Upper lobe of left lung (tissue), 4 donors: ENCODE data around the gene KIAA1217.

Experiments used
- CTCF ChIP-seq, 6 experiments: fragments of 450-650 bp in 4 of 6; fragments of 200-600 bp in 2 of 6; sonication (generic) in 2 of 6; IDR thresholded peaks; one replicate each; pipeline ENCODE4 v1.5.1; 2016 to 2019; ENCODE audit warnings: antibody characterized with exemption in 6 of 6
- EP300 ChIP-seq, 4 donors: sonication (generic); formaldehyde crosslinking; IDR thresholded peaks; one replicate each; pipeline ENCODE4 v1.5.1; 2017; ENCODE audit warnings: antibody characterized with exemption in 4 of 4, control low read depth in 2 of 4
- POLR2A ChIP-seq, 4 donors: fragments of 450-650 bp; IDR thresholded peaks; one replicate each; pipeline ENCODE4 v1.5.1; 2016 to 2017; ENCODE audit warnings: antibody characterized with exemption in 4 of 4, mild to moderate bottlenecking in 2 of 4
- POLR2AphosphoS5 ChIP-seq, 2 donors: sonication (generic); formaldehyde crosslinking; IDR thresholded peaks; one replicate each; pipeline ENCODE4 v1.5.1; 2017; ENCODE audit warnings: antibody characterized with exemption in 2 of 2

GRCh38 chr10:24223341-24223740 lies 14.4 kb downstream of the KIAA1217 start:
- TF ChIP-seq EP300 (IDR thresholded peaks at IDR 0.05) = no peak
- no peak for TF ChIP-seq CTCF (IDR thresholded peaks at IDR 0.05)
- no peak for TF ChIP-seq POLR2AphosphoS5 (IDR thresholded peaks at IDR 0.05)
- TF ChIP-seq POLR2A (IDR thresholded peaks at IDR 0.05) = no peak
